ENCODE data around the gene SMYD3.

The SMYD3 gene

DNA sequence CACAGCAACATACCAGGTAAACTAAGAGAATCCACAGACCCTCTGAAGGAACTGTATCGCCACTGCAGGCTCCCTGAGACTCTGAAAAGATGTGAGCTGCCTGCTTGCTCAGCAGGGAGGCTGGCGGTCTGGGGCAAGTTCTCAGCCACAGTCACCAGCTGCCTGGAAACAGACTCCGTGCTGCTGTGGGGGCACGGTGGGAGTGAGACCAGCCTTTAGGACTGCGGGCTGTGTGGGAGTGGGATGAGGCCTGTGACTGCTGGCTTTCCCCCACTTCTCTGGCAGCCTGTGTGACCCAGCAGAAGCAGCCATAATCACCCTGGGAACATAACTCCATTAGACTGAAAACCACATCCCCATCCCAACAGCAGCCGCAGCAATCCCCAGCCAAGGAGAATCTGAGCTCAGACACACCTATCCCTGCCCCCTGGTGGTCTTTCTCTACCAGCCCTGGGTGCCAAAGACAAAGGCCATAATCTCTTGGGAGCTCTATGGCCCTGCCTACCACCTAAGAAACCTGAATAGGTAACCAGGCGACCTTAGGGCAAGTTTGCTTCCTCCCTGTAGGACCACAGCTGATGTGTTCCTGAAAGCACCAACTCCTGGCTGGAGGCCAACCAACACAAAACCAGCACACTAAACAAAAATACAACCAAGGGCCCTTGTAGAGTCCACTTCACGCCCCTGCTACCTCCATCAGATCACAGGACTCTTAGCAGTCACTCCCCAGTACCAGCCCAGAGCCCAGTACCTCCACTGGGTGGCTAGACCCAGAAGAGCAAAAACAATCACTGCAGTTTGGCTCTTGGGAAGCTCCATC is 151.5 kb downstream of the SMYD3 start:
- H3K27ac ChIP-seq (replicated peaks), result no peak overlapping the region
- TF ChIP-seq SPI1 (IDR thresholded peaks at IDR 0.05; ENCODE audit: borderline replicate concordance, low read depth) (no peak), POLR2AphosphoS5 (IDR thresholded peaks at IDR 0.05; ENCODE audit: low read depth) (no peak), GABPA (IDR thresholded peaks at IDR 0.05; ENCODE audit: low read depth) (no peak), REST (IDR thresholded peaks at IDR 0.05; ENCODE audit: insufficient replicate concordance, low read depth) (no peak), CTCF (IDR thresholded peaks at IDR 0.05; ENCODE audit: insufficient read depth, low read length) (no peak)
- H3K27me3 ChIP-seq (ENCODE audit: insufficient read depth, poor library complexity, severe bottlenecking), result no peaks in the 10 kb centered on the region
- H3K4me3 ChIP-seq (replicated peaks; ENCODE audit: insufficient read depth, low read length), result no peak overlapping the region
- DNase-seq (ENCODE audit: low read depth in 1 of 2, low spot score in 1 of 2), result no peak

DNA sequence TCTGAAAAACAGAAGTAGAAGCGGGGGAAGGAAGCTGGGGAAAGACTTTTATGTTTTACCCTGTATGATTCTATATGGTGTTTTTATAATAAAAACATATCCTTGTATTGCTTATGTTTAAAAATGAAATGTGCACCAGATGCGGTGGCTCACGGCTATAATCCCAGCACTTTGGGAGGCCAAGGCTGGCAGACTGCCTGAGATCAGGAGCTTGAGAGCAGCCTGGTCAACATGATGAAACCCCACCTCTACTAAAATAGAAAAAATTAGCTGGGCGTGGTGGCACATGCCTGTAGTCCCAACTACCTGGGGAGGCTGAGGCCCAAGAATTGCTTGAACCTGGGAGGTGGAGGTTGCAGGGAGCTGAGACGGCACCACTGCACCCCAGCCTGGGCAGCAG is 155.4 kb downstream of the SMYD3 start:
- no peak for DNase-seq (ENCODE audit: low read depth in 1 of 2, low spot score in 1 of 2)
- Histone ChIP-seq H3K27ac (replicated peaks) (no peak overlapping the region), H3K4me3 (replicated peaks; ENCODE audit: insufficient read depth, low read length) (no peak overlapping the region), H3K27me3 (ENCODE audit: insufficient read depth, poor library complexity, severe bottlenecking) (no peaks in the 10 kb centered on the region)
- no peak for TF ChIP-seq REST (IDR thresholded peaks at IDR 0.05; ENCODE audit: insufficient replicate concordance, low read depth)
- TF ChIP-seq POLR2AphosphoS5 (IDR thresholded peaks at IDR 0.05; ENCODE audit: low read depth), result no peak
- TF ChIP-seq GABPA (IDR thresholded peaks at IDR 0.05; ENCODE audit: low read depth), result no peak
- TF ChIP-seq SPI1 (IDR thresholded peaks at IDR 0.05; ENCODE audit: borderline replicate concordance, low read depth), result no peak
- no peak for TF ChIP-seq CTCF (IDR thresholded peaks at IDR 0.05; ENCODE audit: insufficient read depth, low read length)

DNA sequence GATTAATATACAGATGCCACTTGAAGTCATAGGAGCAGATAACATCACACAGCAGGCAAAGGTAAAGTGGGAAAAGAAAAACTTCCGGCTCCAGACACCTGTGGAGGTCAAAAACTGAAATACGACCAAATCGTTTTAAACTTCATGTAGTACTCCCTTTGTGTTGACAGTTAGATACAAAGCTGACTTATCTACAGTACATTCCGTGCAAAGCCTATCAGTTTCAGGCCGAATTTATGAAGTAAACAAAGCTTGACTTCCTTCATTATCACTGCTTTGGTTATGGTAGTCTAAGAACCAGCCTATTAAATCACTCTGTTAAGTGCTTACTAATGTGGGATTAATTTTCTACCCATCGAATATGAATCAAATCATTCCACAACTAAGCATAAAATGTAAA is 156.3 kb downstream of the SMYD3 start:
- no peak for DNase-seq (ENCODE audit: low read depth in 1 of 2, low spot score in 1 of 2)
- Histone ChIP-seq H3K4me3 (replicated peaks; ENCODE audit: insufficient read depth, low read length) (no peak overlapping the region), H3K27me3 (ENCODE audit: insufficient read depth, poor library complexity, severe bottlenecking) (no peaks in the 10 kb centered on the region), H3K27ac (replicated peaks) (no peak overlapping the region)
- TF ChIP-seq POLR2AphosphoS5 (IDR thresholded peaks at IDR 0.05; ENCODE audit: low read depth), result no peak
- TF ChIP-seq SPI1 (IDR thresholded peaks at IDR 0.05; ENCODE audit: borderline replicate concordance, low read depth), result no peak
- TF ChIP-seq GABPA (IDR thresholded peaks at IDR 0.05; ENCODE audit: low read depth), result no peak
- no peak for TF ChIP-seq REST (IDR thresholded peaks at IDR 0.05; ENCODE audit: insufficient replicate concordance, low read depth)
- TF ChIP-seq CTCF (IDR thresholded peaks at IDR 0.05; ENCODE audit: insufficient read depth, low read length), result no peak
